HepG2 (cell line): ENCODE measurements around the gene NR2F6. TPM values are rescaled to one million over a fixed set of nuclear protein-coding genes. Genes with fewer than 3 reads are reported as not detected.

Source experiments
- ATAC-seq: fragments of 200-7000 bp; cut with Tn5 transposase; 3 replicates; pipeline ENCODE4 v1.9.1; 2020; ENCODE audit warnings: mild to moderate bottlenecking, moderate library complexity
- BruUV-seq: library from RNA; stranded (reverse); fragments of 400-500 nt; replicated peaks from 2 replicates; lab custom pipeline; 2021; lab: Mats Ljungman, UMichigan
- CTCF ChIA-PET: fragments of 300-600 bp; formaldehyde crosslinking; extraction: SDS; loops from one replicate; lab custom pipeline; 2021; ENCODE audit warnings: low total read pairs, inconsistent platforms, low intra/inter-chr PET ratio; lab: Yijun Ruan, JAX
- POLR2A ChIA-PET: fragments of 350-600 bp; sonication (Branson Sonifier 250); formaldehyde crosslinking; loops from one replicate; lab custom pipeline; 2020; ENCODE audit warnings: antibody characterized with exemption, inconsistent platforms; lab: Yijun Ruan, JAX
- DNase-seq: peaks from one replicate; pipeline ENCODE4 v3.0.0-alpha.2; 2015; ENCODE audit warnings: low spot score
- FAIRE-seq: peaks from 3 replicates; lab custom pipeline; 2011; peaks lifted over from hg19 to GRCh38; lab: Jason Lieb, UNC
- H2AFZ ChIP-seq: one replicate; pipeline ENCODE4 v1.6.1; 2011; ENCODE audit warnings: low read length, inconsistent platforms
- H3K27ac ChIP-seq: fragments of 300-600 bp; 3 replicates; pipeline ENCODE4 v1.8.0; 2011; ENCODE audit warnings: mixed run types, mild to moderate bottlenecking, mixed read lengths, low read length, inconsistent platforms; ENCODE audit not compliant: insufficient read depth; ENCODE audit errors: extremely low read length
- H3K27me3 ChIP-seq, 2 experiments: fragments of 200-600 bp in 1 of 2; 2 replicates in 1 of 2; 3 replicates in 1 of 2; pipeline versions ENCODE4 v1.6.0 to v1.8.0; 2011; ENCODE audit warnings: low read length in 2 of 2, mild to moderate bottlenecking in 2 of 2, moderate library complexity in 2 of 2, inconsistent platforms in 1 of 2; ENCODE audit not compliant: insufficient read depth in 2 of 2, control insufficient read depth in 1 of 2
- H3K36me3 ChIP-seq, 2 experiments: fragments of 200-600 bp in 1 of 2; replicated peaks in 1 of 2; 2 replicates in 1 of 2; 3 replicates in 1 of 2; pipeline versions ENCODE4 v1.5.1 to v1.8.0; 2011; ENCODE audit warnings: low read length in 2 of 2, inconsistent platforms in 1 of 2; ENCODE audit not compliant: insufficient read depth in 2 of 2, control insufficient read depth in 1 of 2
- H3K4me1 ChIP-seq: 2 replicates; pipeline ENCODE4 v1.5.1; 2012; ENCODE audit warnings: low read length, inconsistent platforms; ENCODE audit not compliant: insufficient read depth
- H3K4me2 ChIP-seq: 2 replicates; pipeline ENCODE4 v1.6.0; 2011; ENCODE audit warnings: low read depth, low read length, inconsistent platforms
- H3K4me3 ChIP-seq, 3 experiments: fragments of 200-600 bp in 1 of 3; sonication (generic), shearing (Covaris generic) in 1 of 3; replicated peaks in 1 of 3; 2 replicates each; pipeline ENCODE4 v1.5.1; 2011 to 2016; ENCODE audit warnings: low read length in 3 of 3, inconsistent platforms in 2 of 3, low read depth in 2 of 3, mild to moderate bottlenecking in 2 of 3, control low read depth in 1 of 3, mixed read lengths in 1 of 3; ENCODE audit not compliant: insufficient read depth in 1 of 3
- H3K79me2 ChIP-seq: one replicate; pipeline ENCODE4 v1.6.1; 2011; ENCODE audit warnings: low read length, inconsistent platforms; ENCODE audit not compliant: insufficient read depth
- H3K9ac ChIP-seq: 2 replicates; pipeline ENCODE4 v1.6.0; 2011; ENCODE audit warnings: mild to moderate bottlenecking, low read depth, low read length, inconsistent platforms; ENCODE audit not compliant: insufficient read depth
- H3K9me3 ChIP-seq: 2 replicates; pipeline ENCODE4 v1.5.1; 2012; ENCODE audit warnings: mild to moderate bottlenecking, low read length
- H4K20me1 ChIP-seq: 2 replicates; pipeline ENCODE4 v1.6.0; 2011; ENCODE audit warnings: inconsistent platforms, mild to moderate bottlenecking, low read length, moderate library complexity; ENCODE audit not compliant: insufficient read depth
- AGO2 ChIP-seq: fragments of 200-400 bp; formaldehyde crosslinking; optimal IDR thresholded peaks from 2 replicates; pipeline ENCODE3; 2017; ENCODE audit warnings: mild to moderate bottlenecking, low read depth, low read length, moderate library complexity
- ARID4A ChIP-seq: sonication (generic); formaldehyde crosslinking; IDR thresholded peaks from 2 replicates; pipeline ENCODE4 v1.5.0; 2020; ENCODE audit warnings: mild to moderate bottlenecking, missing genetic modification reagents, borderline replicate concordance
- EZH2 ChIP-seq: conservative IDR thresholded peaks from 2 replicates; pipeline ENCODE4 v1.6.1; 2012; ENCODE audit warnings: mild to moderate bottlenecking, low read depth, low read length, moderate library complexity
- MLLT10 ChIP-seq: sonication (generic); formaldehyde crosslinking; IDR thresholded peaks from 2 replicates; pipeline ENCODE4 v1.4.0; 2020; ENCODE audit warnings: missing genetic modification reagents
- PHF21A ChIP-seq: sonication (generic); formaldehyde crosslinking; IDR thresholded peaks from 2 replicates; pipeline ENCODE4 v1.5.0; 2020; ENCODE audit warnings: mild to moderate bottlenecking, missing genetic modification reagents
- RBFOX2 ChIP-seq: fragments of 200-400 bp; formaldehyde crosslinking; IDR thresholded peaks from 2 replicates; pipeline ENCODE4 v1.6.1; 2017; ENCODE audit warnings: low read depth, mild to moderate bottlenecking, low read length
- RXRB ChIP-seq: IDR thresholded peaks from 2 replicates; pipeline ENCODE4 v1.6.1; 2016; ENCODE audit warnings: borderline replicate concordance, missing genetic modification reagents, missing compliant biosample characterization
- SP5 ChIP-seq: IDR thresholded peaks from 2 replicates; pipeline ENCODE4 v1.6.1; 2016; ENCODE audit warnings: low read depth, borderline replicate concordance
- SPEN ChIP-seq: sonication (generic); formaldehyde crosslinking; IDR thresholded peaks from 2 replicates; pipeline ENCODE4 v1.5.1; 2020; ENCODE audit warnings: low read depth, mild to moderate bottlenecking, missing genetic modification reagents
- ZFX ChIP-seq: sonication (generic); formaldehyde crosslinking; IDR thresholded peaks from 2 replicates; pipeline ENCODE4 v1.4.0; 2020; ENCODE audit warnings: mild to moderate bottlenecking, low read depth, missing genetic modification reagents, moderate library complexity
- ZNF839 ChIP-seq: sonication (generic); formaldehyde crosslinking; IDR thresholded peaks from 2 replicates; pipeline ENCODE4 v1.4.0; 2020; ENCODE audit warnings: missing genetic modification reagents, mild to moderate bottlenecking, borderline replicate concordance
- WGBS: methylation state at CpG from one replicate; pipeline ENCODE4 v1.1.6; 2017; ENCODE audit warnings: low lambda C conversion rate; 5-methylcytosine and 5-hydroxymethylcytosine counted together
- in situ Hi-C: cut with HindIII; loops from 2 replicates; pipeline ENCODE4 v1.10.0; 2017; ENCODE audit warnings: low pct_unique_long_range_greater_than_20kb; ENCODE audit not compliant: extremely low pct_ligation_motif_present
- intact Hi-C: fragments of 100-400 bp; cut with micrococcal nuclease; formaldehyde crosslinking; loops from one replicate; pipeline ENCODE4 v1.10.0; 2022; ENCODE audit not compliant: unreplicated experiment
- polyA plus RNA-seq, 8 experiments: library from polyadenylated mRNA; depleted of rRNA in 3 of 8; stranded (reverse) in 7 of 8; unstranded in 1 of 8; fragments of >200 nt; fragmentation: Illumina TruSeq in 4 of 8; extraction: Trizol in 4 of 8; gene quantifications; 2 replicates each; pipeline versions ENCODE4 v1.2.1 to v1.2.3, GENCODE V29; 2011 to 2016; ENCODE audit warnings: low read depth in 4 of 8, missing spikeins in 1 of 8, mixed read lengths in 1 of 8; ENCODE audit not compliant: insufficient read depth in 1 of 8
- total RNA-seq, 5 experiments: library from RNA; depleted of rRNA; stranded (reverse); fragments of >200 nt; fragmentation: Illumina TruSeq; extraction: Trizol; gene quantifications; 2 replicates each; pipeline ENCODE4 v1.2.3, GENCODE V29; 2016; ENCODE audit warnings: low read depth in 1 of 5
- TF ChIP-seq, protein P1 (sequence below): sonication (generic); formaldehyde crosslinking; IDR thresholded peaks from 2 replicates; pipeline ENCODE4 v1.8.0; 2022; ENCODE audit warnings: missing genetic modification reagents, mild to moderate bottlenecking, borderline replicate concordance
- TF ChIP-seq, protein P2 (sequence below): sonication (generic); formaldehyde crosslinking; conservative IDR thresholded peaks from 2 replicates; pipeline ENCODE4 v1.8.1; 2023; ENCODE audit warnings: missing genetic modification reagents
- TF ChIP-seq, protein P3 (sequence below): sonication (generic); formaldehyde crosslinking; conservative IDR thresholded peaks from 2 replicates; pipeline ENCODE4 v1.8.0; 2022; ENCODE audit warnings: mild to moderate bottlenecking, moderate library complexity, missing genetic modification reagents

Gene NR2F6
- total and polyA plus RNA-seq, 2 of the 13 experiments (the other 11 are each of a cell fraction or from before 2014, with no cell fraction given), result 30.9 to 72.4 TPM

GRCh38 chr19:17242431-17243208 lies 3.1 kb downstream of the NR2F6 start:
- ATAC-seq, result no peak
- Histone ChIP-seq H3K4me1 (peaks cover 72% of the 10 kb centered on the region), H2AFZ (no peak overlapping the region), H3K27me3 (no peaks in the 10 kb centered on the region), H3K9me3 (no peaks in the 10 kb centered on the region), H4K20me1 (peaks cover 27% of the 10 kb centered on the region; the same call in 1 of the 2 replicates), H3K4me2 (peak overlapping the region; percentile 99), H3K4me3 (peak overlapping the region; percentile 87 to 92 (median 89)), H3K27ac (peak overlapping the region; percentile 95), H3K79me2 (peaks cover 58% of the 10 kb centered on the region), H3K36me3 (peaks cover 6 to 11% of the 10 kb centered on the region in 2 experiments; a peak in 4 of 5 replicates), H3K9ac (peak overlapping the region; percentile 90)
- intact Hi-C loops, result no loop called here
- CTCF ChIA-PET, result no interaction called here
- POLR2A ChIA-PET, result interaction anchor here (0.6 to 9.0 kb wide), 8 partner anchors 8 to 28 kb away, joined by 3 to 178 read pairs (median 20); partner anchors contain the start of genes BABAM1, OCEL1 and USE1
- no peak for FAIRE-seq
- DNase-seq, result no peak
- no TSS peak for BruUV-seq
- in situ Hi-C loops, result no loop called here
- WGBS, result no CpG with 5 or more reads among the region's 8 CpGs
- TF ChIP-seq SPEN (CRISPR knock-in tag) (peak; percentile 51; the same call in 1 of the 2 replicates), EZH2 (no peak), RBFOX2 (peak; percentile 72), ARID4A (CRISPR knock-in tag) (0 out of 2 replicates have a peak, but pooled peaks have one; percentile 10), ZFX (CRISPR knock-in tag) (peak; percentile 66), AGO2 (peak; percentile 59), SP5 (CRISPR knock-in tag) (no peak), RXRB (no peak), MLLT10 (no peak), ZNF839 (CRISPR knock-in tag) (no peak), PHF21A (CRISPR knock-in tag) (peak; percentile 11; the same call in 1 of the 2 replicates)
- TF ChIP-seq, protein P1, sequence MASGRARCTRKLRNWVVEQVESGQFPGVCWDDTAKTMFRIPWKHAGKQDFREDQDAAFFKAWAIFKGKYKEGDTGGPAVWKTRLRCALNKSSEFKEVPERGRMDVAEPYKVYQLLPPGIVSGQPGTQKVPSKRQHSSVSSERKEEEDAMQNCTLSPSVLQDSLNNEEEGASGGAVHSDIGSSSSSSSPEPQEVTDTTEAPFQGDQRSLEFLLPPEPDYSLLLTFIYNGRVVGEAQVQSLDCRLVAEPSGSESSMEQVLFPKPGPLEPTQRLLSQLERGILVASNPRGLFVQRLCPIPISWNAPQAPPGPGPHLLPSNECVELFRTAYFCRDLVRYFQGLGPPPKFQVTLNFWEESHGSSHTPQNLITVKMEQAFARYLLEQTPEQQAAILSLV (CRISPR knock-in tag), result no peak
- TF ChIP-seq, protein P2, sequence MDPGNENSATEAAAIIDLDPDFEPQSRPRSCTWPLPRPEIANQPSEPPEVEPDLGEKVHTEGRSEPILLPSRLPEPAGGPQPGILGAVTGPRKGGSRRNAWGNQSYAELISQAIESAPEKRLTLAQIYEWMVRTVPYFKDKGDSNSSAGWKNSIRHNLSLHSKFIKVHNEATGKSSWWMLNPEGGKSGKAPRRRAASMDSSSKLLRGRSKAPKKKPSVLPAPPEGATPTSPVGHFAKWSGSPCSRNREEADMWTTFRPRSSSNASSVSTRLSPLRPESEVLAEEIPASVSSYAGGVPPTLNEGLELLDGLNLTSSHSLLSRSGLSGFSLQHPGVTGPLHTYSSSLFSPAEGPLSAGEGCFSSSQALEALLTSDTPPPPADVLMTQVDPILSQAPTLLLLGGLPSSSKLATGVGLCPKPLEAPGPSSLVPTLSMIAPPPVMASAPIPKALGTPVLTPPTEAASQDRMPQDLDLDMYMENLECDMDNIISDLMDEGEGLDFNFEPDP, result 0 out of 2 replicates have a peak, but pooled peaks have one; percentile 44
- TF ChIP-seq, protein P3, sequence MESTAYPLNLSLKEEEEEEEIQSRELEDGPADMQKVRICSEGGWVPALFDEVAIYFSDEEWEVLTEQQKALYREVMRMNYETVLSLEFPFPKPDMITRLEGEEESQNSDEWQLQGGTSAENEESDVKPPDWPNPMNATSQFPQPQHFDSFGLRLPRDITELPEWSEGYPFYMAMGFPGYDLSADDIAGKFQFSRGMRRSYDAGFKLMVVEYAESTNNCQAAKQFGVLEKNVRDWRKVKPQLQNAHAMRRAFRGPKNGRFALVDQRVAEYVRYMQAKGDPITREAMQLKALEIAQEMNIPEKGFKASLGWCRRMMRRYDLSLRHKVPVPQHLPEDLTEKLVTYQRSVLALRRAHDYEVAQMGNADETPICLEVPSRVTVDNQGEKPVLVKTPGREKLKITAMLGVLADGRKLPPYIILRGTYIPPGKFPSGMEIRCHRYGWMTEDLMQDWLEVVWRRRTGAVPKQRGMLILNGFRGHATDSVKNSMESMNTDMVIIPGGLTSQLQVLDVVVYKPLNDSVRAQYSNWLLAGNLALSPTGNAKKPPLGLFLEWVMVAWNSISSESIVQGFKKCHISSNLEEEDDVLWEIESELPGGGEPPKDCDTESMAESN (CRISPR knock-in tag), result 0 out of 2 replicates have a peak, but pooled peaks have one; percentile 17
